Measurements from ENCODE around the gene LENEP. TPM values are rescaled to one million over a fixed set of nuclear protein-coding genes. Genes with fewer than 3 reads are reported as not detected.

Gene LENEP
- total and polyA plus RNA-seq, 8 donors: 0.29 TPM; not detected in 7

DNA sequence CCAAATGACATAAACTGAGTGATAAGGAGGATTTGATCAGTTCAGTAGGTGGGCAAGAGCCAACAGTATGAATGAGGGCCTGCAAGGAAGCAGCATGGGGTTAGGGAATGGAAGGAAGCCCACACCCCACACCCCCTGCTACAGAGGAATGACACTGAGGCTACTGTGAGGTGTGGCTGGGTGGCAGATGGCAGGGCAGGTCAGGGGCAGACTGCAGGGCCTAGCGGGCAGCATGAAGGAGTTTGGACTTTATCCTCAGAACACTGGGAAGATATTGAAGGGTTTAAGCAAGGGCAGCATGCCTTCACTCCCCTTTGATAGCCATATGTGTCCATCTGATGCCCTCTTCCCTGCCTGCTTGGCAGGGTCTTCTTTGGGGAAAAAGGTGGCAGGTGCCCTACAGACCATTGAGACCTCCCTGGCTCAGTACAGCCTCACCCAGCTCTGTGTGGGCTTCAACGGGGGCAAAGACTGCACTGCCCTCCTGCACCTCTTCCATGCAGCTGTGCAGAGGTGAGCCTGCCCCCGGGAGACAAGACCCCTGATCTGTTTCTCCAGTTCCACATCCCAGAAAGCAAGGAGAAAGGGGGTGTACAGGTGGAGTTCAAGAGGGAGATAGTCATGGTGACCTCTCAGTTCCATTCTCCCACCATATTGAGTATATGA, 4.1 kb upstream of the LENEP start:
- 80 to 89% methylated on average over 3 of the region's 3 CpGs for WGBS, 2 donors
- Histone ChIP-seq H3K27ac (no peak overlapping the region), H3K27me3 (no peaks in the 10 kb centered on the region), H3K36me3 (no peaks in the 10 kb centered on the region), H3K9me3 (no peaks in the 10 kb centered on the region), H3K4me3 (no peak overlapping the region), H3K4me1 (peaks cover 0 to 4% (median under 1%) of the 10 kb centered on the region in 3 donors)
- no peak for FAIRE-seq
- no peak for ATAC-seq
- intact Hi-C loops (cut with DNase I): no loop called here
- peak in 1 of 6 donors; percentile 17 for DNase-seq
- TF ChIP-seq CTCF (IDR thresholded peaks at IDR 0.05): no peak

GRCh38 chr1:154990276-154990675, 3.1 kb upstream of the LENEP start:
- Histone ChIP-seq H3K27ac (no peak overlapping the region), H3K4me3 (no peak overlapping the region), H3K4me1 (peaks cover 0 to 3% (median 0%) of the 10 kb centered on the region in 3 donors), H3K36me3 (no peaks in the 10 kb centered on the region), H3K27me3 (no peaks in the 10 kb centered on the region), H3K9me3 (no peaks in the 10 kb centered on the region)
- peak in 1 of 6 donors; percentile 51 for DNase-seq
- no peak for FAIRE-seq
- 92 to 95% methylated on average over 8 of the region's 8 CpGs for WGBS, 2 donors
- TF ChIP-seq CTCF (IDR thresholded peaks at IDR 0.05): no peak
- ATAC-seq: no peak
- intact Hi-C loops (cut with DNase I): no loop called here

- Histone ChIP-seq H3K27me3 (no peaks in the 10 kb centered on the region), H3K27ac (no peak overlapping the region), H3K4me1 (peaks cover 0 to 3% (median 0%) of the 10 kb centered on the region in 3 donors), H3K9me3 (no peaks in the 10 kb centered on the region), H3K36me3 (no peaks in the 10 kb centered on the region), H3K4me3 (no peak overlapping the region)
- no peak for FAIRE-seq
- no peak for TF ChIP-seq CTCF (IDR thresholded peaks at IDR 0.05)
- intact Hi-C loops (cut with DNase I): no loop called here
- no peak for ATAC-seq
- 85 to 87% methylated on average over 14 of the region's 14 CpGs for WGBS, 2 donors
- peak in 1 of 6 donors; percentile 37 for DNase-seq
These were observed 440 bp upstream of the LENEP start for GRCh38 chr1:154992721-154993571.

DNA sequence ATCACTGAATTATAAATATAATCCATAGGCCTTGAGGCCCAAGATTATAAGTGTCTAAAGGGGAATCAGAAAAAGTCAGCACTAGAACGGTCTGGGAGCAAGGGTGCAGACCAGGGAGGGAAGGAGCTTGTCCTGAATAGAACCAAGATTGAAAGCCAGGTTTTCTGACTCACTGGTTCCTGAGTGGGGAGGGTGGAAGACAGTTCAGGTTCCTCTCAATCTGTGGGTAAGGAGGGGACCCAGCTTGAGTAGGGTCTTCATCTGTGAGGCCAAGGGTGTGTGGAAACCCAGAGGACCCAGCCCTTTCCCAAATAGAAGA, 842 bp downstream of the LENEP start:
- intact Hi-C loops (cut with DNase I): no loop called here

More for the DNA sequence above, 842 bp downstream of the LENEP start:
- no peak overlapping the region for H3K4me3 ChIP-seq
- H3K9me3 ChIP-seq: no peaks in the 10 kb centered on the region
- ATAC-seq: no peak
- peaks cover 0 to 10% (median 0%) of the 10 kb centered on the region in 3 donors for H3K4me1 ChIP-seq
- WGBS, 2 donors: 41 to 47% methylated on average over 1 of the region's 1 CpG
- DNase-seq: no peak
- H3K27me3 ChIP-seq: no peaks in the 10 kb centered on the region
- no peak for FAIRE-seq
- TF ChIP-seq CTCF (IDR thresholded peaks at IDR 0.05): no peak
- H3K36me3 ChIP-seq: no peaks in the 10 kb centered on the region
- no peak overlapping the region for H3K27ac ChIP-seq

Data from pancreas (tissue), 10 donors.